Left ventricle myocardium inferior (tissue), 1 donor: ENCODE data around the gene TBC1D30. TPM values are rescaled to one million over a fixed set of nuclear protein-coding genes. Genes with fewer than 3 reads are reported as not detected.

Experiments
- DNase-seq: peaks from one replicate; pipeline ENCODE4 v3.0.0-alpha.2; 2020
- H3K27ac ChIP-seq: fragments of 200-600 bp; replicated peaks from 2 replicates; pipeline ENCODE4 v1.8.0; 2021
- H3K27me3 ChIP-seq: fragments of 200-600 bp; 2 replicates; pipeline ENCODE4 v1.8.0; 2021; ENCODE audit warnings: low read depth
- H3K36me3 ChIP-seq: fragments of 200-600 bp; 2 replicates; pipeline ENCODE4 v1.8.0; 2021
- H3K4me1 ChIP-seq: fragments of 200-600 bp; 2 replicates; pipeline ENCODE4 v1.8.0; 2021
- H3K4me3 ChIP-seq: fragments of 200-600 bp; 2 replicates; pipeline ENCODE4 v1.8.0; 2021; ENCODE audit warnings: mild to moderate bottlenecking, moderate library complexity
- H3K9me3 ChIP-seq: fragments of 200-600 bp; replicated peaks from 2 replicates; pipeline ENCODE4 v1.8.0; 2021
- CTCF ChIP-seq: fragments of 200-600 bp; IDR thresholded peaks from 2 replicates; pipeline ENCODE4 v1.8.0; 2021; ENCODE audit warnings: antibody characterized with exemption, mild to moderate bottlenecking, borderline replicate concordance
- intact Hi-C: fragments of 100-400 bp; cut with micrococcal nuclease; formaldehyde crosslinking; loops from one replicate; pipeline ENCODE4 v1.11.0; 2022
- total RNA-seq: library from RNA; stranded (reverse); fragmentation: NEBNext Ultra II Directional; extraction: Animal tissue kit (Norgen Biotek cat#: 25700); gene quantifications from one replicate; pipeline ENCODE4 v1.2.1, GENCODE V29; 2021
- donor health status: DM: no; HTN: yes; CAD: no; lungs with severe emphysema.

Gene TBC1D30
- total RNA-seq, 1 donor from 2014 or later: 0.77 TPM

- DNase-seq: no peak
- H3K9me3 ChIP-seq: no peaks in the 10 kb centered on the region
- H3K27me3 ChIP-seq: peaks cover 10% of the 10 kb centered on the region
- H3K4me1 ChIP-seq: no peaks in the 10 kb centered on the region
- H3K36me3 ChIP-seq: no peaks in the 10 kb centered on the region
- TF ChIP-seq CTCF: no peak
- no peak overlapping the region for H3K27ac ChIP-seq
- H3K4me3 ChIP-seq: no peak overlapping the region
- intact Hi-C loops: no loop called here
These were observed 52.1 kb downstream of the TBC1D30 start for GRCh38 chr12:64876388-64877071.

GRCh38 chr12:64877363-64878004 lies 53.0 kb downstream of the TBC1D30 start:
- no peak for DNase-seq
- H3K27ac ChIP-seq: no peak overlapping the region
- H3K4me3 ChIP-seq: no peak overlapping the region
- H3K36me3 ChIP-seq: no peaks in the 10 kb centered on the region
- peaks cover 10% of the 10 kb centered on the region for H3K27me3 ChIP-seq
- no peaks in the 10 kb centered on the region for H3K4me1 ChIP-seq
- intact Hi-C loops: no loop called here
- TF ChIP-seq CTCF: no peak
- H3K9me3 ChIP-seq: no peaks in the 10 kb centered on the region

- no peak for DNase-seq
- Histone ChIP-seq H3K4me3 (no peak overlapping the region), H3K36me3 (no peaks in the 10 kb centered on the region), H3K9me3 (no peaks in the 10 kb centered on the region), H3K4me1 (no peaks in the 10 kb centered on the region), H3K27me3 (peaks cover 10% of the 10 kb centered on the region), H3K27ac (no peak overlapping the region)
- no peak for TF ChIP-seq CTCF
- intact Hi-C loops: no loop called here
These were observed 58.2 kb downstream of the TBC1D30 start for GRCh38 chr12:64882687-64883086.

GRCh38 chr12:64883264-64884163 lies 59.1 kb downstream of the TBC1D30 start:
- no peaks in the 10 kb centered on the region for H3K4me1 ChIP-seq
- no peaks in the 10 kb centered on the region for H3K9me3 ChIP-seq
- H3K27me3 ChIP-seq: peaks cover 10% of the 10 kb centered on the region
- no peak overlapping the region for H3K27ac ChIP-seq
- intact Hi-C loops: no loop called here
- no peaks in the 10 kb centered on the region for H3K36me3 ChIP-seq
- no peak for TF ChIP-seq CTCF
- H3K4me3 ChIP-seq: no peak overlapping the region
- DNase-seq: no peak

- Histone ChIP-seq H3K27me3 (peaks cover 10% of the 10 kb centered on the region), H3K9me3 (no peaks in the 10 kb centered on the region), H3K4me3 (no peak overlapping the region), H3K4me1 (no peaks in the 10 kb centered on the region), H3K27ac (no peak overlapping the region), H3K36me3 (no peaks in the 10 kb centered on the region)
- intact Hi-C loops: no loop called here
- no peak for TF ChIP-seq CTCF
- DNase-seq: no peak
These were observed 59.7 kb downstream of the TBC1D30 start for GRCh38 chr12:64884164-64884542.
